ENCODE measurements around the gene MKNK1. TPM values are rescaled to one million over a fixed set of nuclear protein-coding genes. Genes with fewer than 3 reads are reported as not detected.

MKNK1 gene
- polyA plus RNA-seq, 1 of the 3 experiments (the other 2 are of a cell fraction): 28.2 TPM

- no peaks in the 10 kb centered on the region for H3K4me1 ChIP-seq (ENCODE audit: control insufficient read depth in 1 of 2, insufficient read depth in 2 of 2, low read depth in 1 of 2, low read length in 1 of 2)
- 86% methylated on average over 12 of the region's 12 CpGs for WGBS (ENCODE audit: low lambda C conversion rate)
- no peaks in the 10 kb centered on the region for H4K20me1 ChIP-seq (ENCODE audit: insufficient read depth)
- no peaks in the 10 kb centered on the region for H3F3A ChIP-seq (replicated peaks; ENCODE audit: insufficient read depth)
- H3K9me2 ChIP-seq: no peaks in the 10 kb centered on the region
- H3K4me2 ChIP-seq: no peak overlapping the region
- H3K4me3 ChIP-seq (ENCODE audit: low read depth in 2 of 2, low read length in 1 of 2): no peak overlapping the region
- no peaks in the 10 kb centered on the region for H3K9me3 ChIP-seq
- CTCF ChIA-PET: interaction anchor here (0.7 to 2.4 kb wide), 4 partner anchors 18 to 143 kb away, joined by 3 to 8 read pairs (median 4); partner anchors contain the start of gene MKNK1
- no peaks in the 10 kb centered on the region for H3K27me3 ChIP-seq (ENCODE audit: insufficient read depth)
- POLR2A ChIA-PET: no interaction called here
- H3K36me3 ChIP-seq (replicated peaks in 1 of 2; ENCODE audit: control insufficient read depth in 1 of 2, insufficient read depth in 2 of 2, low read length in 1 of 2): peaks cover 0 to 31% of the 10 kb centered on the region in 2 experiments
- no peak overlapping the region for H3K27ac ChIP-seq (ENCODE audit: low read depth in 2 of 2, low read length in 1 of 2)
- TF ChIP-seq, protein P1, sequence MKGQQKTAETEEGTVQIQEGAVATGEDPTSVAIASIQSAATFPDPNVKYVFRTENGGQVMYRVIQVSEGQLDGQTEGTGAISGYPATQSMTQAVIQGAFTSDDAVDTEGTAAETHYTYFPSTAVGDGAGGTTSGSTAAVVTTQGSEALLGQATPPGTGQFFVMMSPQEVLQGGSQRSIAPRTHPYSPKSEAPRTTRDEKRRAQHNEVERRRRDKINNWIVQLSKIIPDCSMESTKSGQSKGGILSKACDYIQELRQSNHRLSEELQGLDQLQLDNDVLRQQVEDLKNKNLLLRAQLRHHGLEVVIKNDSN (IDR thresholded peaks at IDR 0.05; ENCODE audit: borderline replicate concordance, low read depth): no peak
- TF ChIP-seq TAF1 (IDR thresholded peaks at IDR 0.05; ENCODE audit: borderline replicate concordance, low read depth, low read length) (no peak), FOSL2 (IDR thresholded peaks at IDR 0.05; ENCODE audit: borderline replicate concordance, low read depth) (no peak), FOXJ3 (CRISPR knock-in tag; IDR thresholded peaks at IDR 0.05) (no peak), NFIC (IDR thresholded peaks at IDR 0.05; ENCODE audit: borderline replicate concordance) (no peak), YY1 (IDR thresholded peaks at IDR 0.05; ENCODE audit: low read depth) (no peak), FOXM1 (IDR thresholded peaks at IDR 0.05; ENCODE audit: low read depth) (no peak), GATA2 (CRISPR knock-in tag; IDR thresholded peaks at IDR 0.05) (no peak), POLR2AphosphoS5 (IDR thresholded peaks at IDR 0.05; ENCODE audit: low read depth, low read length) (no peak), ZBTB33 (IDR thresholded peaks at IDR 0.05; ENCODE audit: borderline replicate concordance, low read depth) (no peak), JUND (IDR thresholded peaks at IDR 0.05) (no peak)
- TF ChIP-seq, protein P2, sequence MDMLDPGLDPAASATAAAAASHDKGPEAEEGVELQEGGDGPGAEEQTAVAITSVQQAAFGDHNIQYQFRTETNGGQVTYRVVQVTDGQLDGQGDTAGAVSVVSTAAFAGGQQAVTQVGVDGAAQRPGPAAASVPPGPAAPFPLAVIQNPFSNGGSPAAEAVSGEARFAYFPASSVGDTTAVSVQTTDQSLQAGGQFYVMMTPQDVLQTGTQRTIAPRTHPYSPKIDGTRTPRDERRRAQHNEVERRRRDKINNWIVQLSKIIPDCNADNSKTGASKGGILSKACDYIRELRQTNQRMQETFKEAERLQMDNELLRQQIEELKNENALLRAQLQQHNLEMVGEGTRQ (IDR thresholded peaks at IDR 0.05; ENCODE audit: borderline replicate concordance, low read depth, low read length): no peak
- DNase-seq: no peak
- H3K9ac ChIP-seq: no peak overlapping the region
- no peaks in the 10 kb centered on the region for H3K79me2 ChIP-seq (ENCODE audit: insufficient read depth)
- no peak overlapping the region for H2AFZ ChIP-seq (ENCODE audit: low read depth)
Observed at GRCh38 chr1:46585312-46585938, 18.6 kb downstream of the MKNK1 start.

- H3K27ac ChIP-seq (ENCODE audit: low read depth in 2 of 2, low read length in 1 of 2): no peak overlapping the region
- TF ChIP-seq, protein P3, sequence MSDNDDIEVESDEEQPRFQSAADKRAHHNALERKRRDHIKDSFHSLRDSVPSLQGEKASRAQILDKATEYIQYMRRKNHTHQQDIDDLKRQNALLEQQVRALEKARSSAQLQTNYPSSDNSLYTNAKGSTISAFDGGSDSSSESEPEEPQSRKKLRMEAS (IDR thresholded peaks at IDR 0.05; ENCODE audit: low read depth): no peak
- TF ChIP-seq REST (IDR thresholded peaks at IDR 0.05; ENCODE audit: low read depth, low read length) (no peak), RAD21 (IDR thresholded peaks at IDR 0.05; ENCODE audit: low read length) (no peak), YY1 (IDR thresholded peaks at IDR 0.05; ENCODE audit: low read depth) (no peak), GABPA (IDR thresholded peaks at IDR 0.05; ENCODE audit: low read depth) (no peak), POLR2AphosphoS5 (IDR thresholded peaks at IDR 0.05; ENCODE audit: low read depth, low read length) (no peak)
- no peak overlapping the region for H3K4me3 ChIP-seq (ENCODE audit: low read depth in 2 of 2, low read length in 1 of 2)
- H3K9me2 ChIP-seq: no peaks in the 10 kb centered on the region
- POLR2A ChIA-PET: no interaction called here
- no peak overlapping the region for H3K4me2 ChIP-seq
- DNase-seq: no peak
- no peaks in the 10 kb centered on the region for H3K27me3 ChIP-seq (ENCODE audit: insufficient read depth)
- H2AFZ ChIP-seq (ENCODE audit: low read depth): no peak overlapping the region
- H3F3A ChIP-seq (replicated peaks; ENCODE audit: insufficient read depth): no peaks in the 10 kb centered on the region
- no peak overlapping the region for H3K9ac ChIP-seq
- no peaks in the 10 kb centered on the region for H4K20me1 ChIP-seq (ENCODE audit: insufficient read depth)
- H3K4me1 ChIP-seq (ENCODE audit: control insufficient read depth in 1 of 2, insufficient read depth in 2 of 2, low read depth in 1 of 2, low read length in 1 of 2): no peaks in the 10 kb centered on the region
- H3K79me2 ChIP-seq (ENCODE audit: insufficient read depth): no peaks in the 10 kb centered on the region
- CTCF ChIA-PET: interaction anchor here (2.4 kb wide), 1 partner anchor 20 kb away, joined by 8 read pairs; the partner anchor contains the start of gene MKNK1
- no peaks in the 10 kb centered on the region for H3K9me3 ChIP-seq
- 98% methylated on average over 5 of the region's 5 CpGs for WGBS (ENCODE audit: low lambda C conversion rate)
- H3K36me3 ChIP-seq (replicated peaks in 1 of 2; ENCODE audit: control insufficient read depth in 1 of 2, insufficient read depth in 2 of 2, low read length in 1 of 2): peaks cover 12 to 38% of the 10 kb centered on the region in 2 experiments
Observed at GRCh38 chr1:46583494-46583893, 20.6 kb downstream of the MKNK1 start.

Data from SK-N-SH (cell line).